SJSA1 (cell line): ENCODE measurements around the gene LMCD1. TPM values are rescaled to one million over a fixed set of nuclear protein-coding genes. Genes with fewer than 3 reads are reported as not detected.

Experiments used
- DNase-seq, 2 experiments: peaks; one replicate each; pipeline ENCODE4 v3.0.0-alpha.2; 2015 to 2020; ENCODE audit warnings: low spot score in 2 of 2, low read depth in 1 of 2
- H3K27ac ChIP-seq: fragments of 250-450 bp; sonication (Bioruptor Pico); 2 replicates; pipeline ENCODE4 v1.5.1; 2020; ENCODE audit warnings: mild to moderate bottlenecking, moderate library complexity
- H3K27me3 ChIP-seq: fragments of 250-450 bp; sonication (Bioruptor Pico); replicated peaks from 2 replicates; pipeline ENCODE4 v1.5.1; 2020; ENCODE audit warnings: mild to moderate bottlenecking, moderate library complexity
- H3K36me3 ChIP-seq: fragments of 250-450 bp; sonication (Bioruptor Pico); 2 replicates; pipeline ENCODE4 v1.5.1; 2020; ENCODE audit warnings: mild to moderate bottlenecking
- H3K4me1 ChIP-seq: fragments of 250-450 bp; sonication (Bioruptor Pico); replicated peaks from 2 replicates; pipeline ENCODE4 v1.6.1; 2021; ENCODE audit warnings: mild to moderate bottlenecking
- H3K4me3 ChIP-seq: fragments of 250-450 bp; sonication (Bioruptor Pico); 2 replicates; pipeline ENCODE4 v1.5.1; 2020; ENCODE audit warnings: mild to moderate bottlenecking
- H3K9me3 ChIP-seq: fragments of 250-450 bp; sonication (Bioruptor Pico); replicated peaks from 2 replicates; pipeline ENCODE4 v1.5.1; 2020; ENCODE audit warnings: mild to moderate bottlenecking
- total RNA-seq: library from RNA; depleted of rRNA; stranded (reverse); fragments of >200 nt; shearing (Covaris generic); gene quantifications from 2 replicates; pipeline ENCODE4 v1.2.3, GENCODE V29; 2014

LMCD1 gene
- total RNA-seq, 1 experiment from 2014 or later: 15.6 TPM

DNA sequence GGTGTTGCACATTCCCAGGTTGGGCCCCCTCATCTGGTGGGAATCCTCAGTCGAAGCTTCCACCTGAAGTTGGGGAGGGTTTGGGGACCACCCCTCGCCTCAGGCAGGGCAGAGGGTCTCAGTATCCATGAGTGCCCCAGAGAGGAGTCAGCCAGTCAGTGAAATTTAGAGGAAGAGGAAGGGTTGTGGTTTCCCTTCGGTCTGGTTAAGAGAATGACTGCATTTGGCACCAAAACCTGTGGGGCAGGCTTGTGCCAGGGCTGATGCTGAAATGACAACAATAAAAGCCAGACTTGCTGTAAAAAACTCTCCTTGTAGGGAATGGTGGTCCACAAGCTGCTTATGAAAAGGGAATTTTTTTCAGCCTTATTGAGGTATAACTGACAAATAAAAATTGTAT is 22.6 kb downstream of the LMCD1 start:
- H3K27ac ChIP-seq: no peak overlapping the region
- no peak overlapping the region for H3K4me3 ChIP-seq
- no peaks in the 10 kb centered on the region for H3K36me3 ChIP-seq
- 0 out of 2 replicates have a peak, but pooled peaks cover 6% of the 10 kb centered on the region for H3K4me1 ChIP-seq
- H3K9me3 ChIP-seq: no peaks in the 10 kb centered on the region
- no peak for DNase-seq
- no peaks in the 10 kb centered on the region for H3K27me3 ChIP-seq

DNA sequence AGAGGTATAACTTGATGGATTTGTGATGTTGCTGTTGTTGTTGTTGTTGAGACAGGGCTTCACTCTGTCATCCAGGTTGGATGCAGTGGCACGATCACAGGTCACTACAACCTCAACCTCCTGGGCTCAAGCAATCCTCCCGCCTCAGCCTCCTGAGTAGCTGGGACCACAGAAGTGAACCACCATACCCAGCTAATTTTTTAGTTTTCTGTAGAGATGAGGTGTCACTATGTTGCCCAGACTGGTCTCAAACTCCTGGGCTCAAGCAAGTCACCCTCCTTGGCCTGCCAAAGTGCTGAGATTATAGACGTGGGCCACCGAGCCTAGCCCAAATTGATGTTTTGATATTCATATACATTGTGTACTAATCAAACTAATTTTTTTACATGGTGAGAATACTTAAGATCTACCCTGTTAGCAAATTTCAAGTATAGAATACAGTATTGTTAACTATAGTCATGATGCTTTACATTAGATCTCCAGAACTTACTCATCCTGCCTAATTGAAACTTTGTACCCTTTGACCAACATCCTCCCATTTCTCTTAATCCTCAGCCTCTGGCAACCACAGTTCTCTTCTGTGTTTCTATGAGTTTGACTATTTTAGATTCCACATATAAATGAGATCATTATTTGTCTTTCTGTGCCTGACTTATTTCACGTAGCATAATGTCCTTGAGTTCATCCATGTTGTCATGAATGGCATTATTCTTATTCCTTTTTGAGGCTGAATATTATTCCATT is 23.2 kb downstream of the LMCD1 start:
- no peak overlapping the region for H3K27ac ChIP-seq
- DNase-seq: no peak
- H3K4me1 ChIP-seq: peaks cover 8% of the 10 kb centered on the region; the same call in 1 of the 2 replicates
- H3K36me3 ChIP-seq: no peaks in the 10 kb centered on the region
- no peak overlapping the region for H3K4me3 ChIP-seq
- no peaks in the 10 kb centered on the region for H3K9me3 ChIP-seq
- H3K27me3 ChIP-seq: no peaks in the 10 kb centered on the region

DNA sequence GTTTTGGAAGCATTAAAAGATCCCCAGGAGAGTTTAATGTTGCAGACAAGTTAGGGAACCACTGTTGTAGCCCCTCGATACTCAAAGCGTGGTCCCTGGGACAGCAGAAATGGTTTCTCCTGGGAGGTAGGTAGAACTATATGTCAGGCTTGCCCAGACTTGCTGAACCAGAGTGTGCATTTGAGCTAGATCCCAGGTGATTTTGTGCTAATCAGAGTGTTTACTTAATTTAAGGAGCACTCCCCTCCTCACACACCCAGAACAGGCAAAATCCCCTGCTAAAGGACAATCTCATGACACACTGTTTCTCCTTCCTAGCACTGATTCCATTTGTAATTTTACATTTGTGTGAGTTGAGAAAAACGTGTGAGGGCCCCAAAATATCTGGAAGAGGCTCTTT is 24.3 kb downstream of the LMCD1 start:
- Histone ChIP-seq H3K27me3 (no peaks in the 10 kb centered on the region), H3K9me3 (no peaks in the 10 kb centered on the region), H3K36me3 (no peaks in the 10 kb centered on the region; the same call in 1 of the 2 replicates), H3K4me3 (no peak overlapping the region), H3K27ac (no peak overlapping the region), H3K4me1 (peaks cover 16% of the 10 kb centered on the region)
- DNase-seq: no peak

DNA sequence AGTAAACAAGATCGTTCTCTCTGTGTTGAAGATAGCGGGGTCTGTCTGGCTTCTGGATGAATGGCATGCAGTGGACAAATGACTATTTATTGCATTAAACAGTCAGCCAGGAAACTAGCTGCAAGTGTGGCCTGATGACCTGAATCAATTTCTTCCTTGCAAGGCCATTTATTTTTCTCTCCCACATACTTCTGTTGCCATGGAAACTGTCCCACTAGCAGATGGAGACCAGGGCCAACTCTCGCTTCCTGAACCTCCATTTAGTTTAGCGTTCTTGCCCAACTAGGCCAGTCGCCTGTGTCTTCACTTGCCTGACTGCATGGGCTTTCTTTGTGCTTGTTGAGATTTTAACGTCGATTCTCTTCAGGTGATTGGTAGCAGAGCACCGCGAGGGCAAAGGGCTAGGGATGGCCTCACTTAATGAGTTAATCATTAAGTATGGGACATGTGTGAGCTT is 27.6 kb downstream of the LMCD1 start:
- H3K4me3 ChIP-seq: no peak overlapping the region
- DNase-seq: peak in 1 of 2 experiments; percentile 11
- H3K27me3 ChIP-seq: no peaks in the 10 kb centered on the region
- peaks cover 23% of the 10 kb centered on the region for H3K4me1 ChIP-seq
- no peaks in the 10 kb centered on the region for H3K9me3 ChIP-seq
- H3K36me3 ChIP-seq: no peaks in the 10 kb centered on the region; the same call in 1 of the 2 replicates
- H3K27ac ChIP-seq: no peak overlapping the region

DNA sequence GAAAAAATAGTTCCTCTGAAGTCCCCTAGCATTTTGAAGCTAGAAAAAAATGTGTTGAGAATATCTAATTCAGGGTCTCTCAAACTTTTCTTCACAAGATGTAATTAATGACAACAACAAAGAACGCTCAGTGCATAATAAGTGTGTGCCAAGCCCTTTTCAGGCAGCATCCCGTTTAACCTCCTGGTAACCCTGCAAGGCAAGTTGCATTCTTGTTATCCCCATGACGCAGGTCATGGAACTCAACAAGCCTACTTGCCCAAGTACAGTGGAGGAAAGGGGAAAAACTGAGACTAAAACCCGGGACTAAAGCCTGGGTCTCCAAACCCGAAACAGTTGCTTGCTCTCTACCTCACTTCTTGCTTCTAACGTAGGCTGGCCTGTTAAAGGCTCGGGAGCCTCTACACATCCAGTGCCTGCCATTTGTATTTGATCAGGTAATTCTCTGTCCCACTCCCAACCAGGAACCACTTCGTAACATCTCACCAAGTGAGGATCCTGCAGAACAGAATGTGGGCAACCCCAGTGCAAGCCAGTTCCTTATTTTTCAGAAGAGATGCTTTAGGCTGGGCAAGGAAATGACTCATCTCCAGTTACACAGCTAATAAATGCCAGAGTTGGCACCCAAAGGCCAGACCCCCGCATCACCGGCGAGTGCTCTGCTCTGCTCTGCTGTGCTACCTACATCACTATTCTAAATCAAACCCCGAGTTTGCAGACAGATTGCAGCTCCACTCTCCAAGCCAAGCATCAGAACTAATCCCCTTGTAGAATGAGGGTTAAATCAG is 28.3 kb downstream of the LMCD1 start:
- Histone ChIP-seq H3K4me1 (peaks cover 23% of the 10 kb centered on the region), H3K36me3 (no peaks in the 10 kb centered on the region; the same call in 1 of the 2 replicates), H3K27ac (no peak overlapping the region), H3K27me3 (no peaks in the 10 kb centered on the region), H3K9me3 (no peaks in the 10 kb centered on the region), H3K4me3 (no peak overlapping the region)
- DNase-seq: no peak

DNA sequence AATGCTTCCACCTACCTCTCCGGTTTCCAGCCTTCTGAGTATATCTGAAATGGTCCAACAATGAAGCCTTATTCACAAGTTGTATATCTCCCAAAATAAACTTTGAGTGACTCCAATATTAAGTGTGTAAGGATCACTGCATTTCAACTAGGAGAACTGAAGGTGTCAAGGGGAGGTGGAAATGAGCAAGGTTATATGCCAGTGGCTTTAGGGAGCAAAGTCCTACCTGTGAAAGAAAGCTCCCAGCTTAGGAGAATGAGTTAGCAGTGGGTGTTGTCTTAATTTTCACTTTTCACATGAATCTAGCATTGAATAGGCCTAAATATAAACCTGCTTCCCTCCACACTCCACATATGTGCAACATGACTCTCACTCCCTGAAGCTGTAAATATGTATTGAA is 29.0 kb downstream of the LMCD1 start:
- Histone ChIP-seq H3K4me3 (no peak overlapping the region), H3K36me3 (no peaks in the 10 kb centered on the region; the same call in 1 of the 2 replicates), H3K4me1 (peaks cover 23% of the 10 kb centered on the region), H3K27ac (no peak overlapping the region), H3K9me3 (no peaks in the 10 kb centered on the region), H3K27me3 (no peaks in the 10 kb centered on the region)
- no peak for DNase-seq

DNA sequence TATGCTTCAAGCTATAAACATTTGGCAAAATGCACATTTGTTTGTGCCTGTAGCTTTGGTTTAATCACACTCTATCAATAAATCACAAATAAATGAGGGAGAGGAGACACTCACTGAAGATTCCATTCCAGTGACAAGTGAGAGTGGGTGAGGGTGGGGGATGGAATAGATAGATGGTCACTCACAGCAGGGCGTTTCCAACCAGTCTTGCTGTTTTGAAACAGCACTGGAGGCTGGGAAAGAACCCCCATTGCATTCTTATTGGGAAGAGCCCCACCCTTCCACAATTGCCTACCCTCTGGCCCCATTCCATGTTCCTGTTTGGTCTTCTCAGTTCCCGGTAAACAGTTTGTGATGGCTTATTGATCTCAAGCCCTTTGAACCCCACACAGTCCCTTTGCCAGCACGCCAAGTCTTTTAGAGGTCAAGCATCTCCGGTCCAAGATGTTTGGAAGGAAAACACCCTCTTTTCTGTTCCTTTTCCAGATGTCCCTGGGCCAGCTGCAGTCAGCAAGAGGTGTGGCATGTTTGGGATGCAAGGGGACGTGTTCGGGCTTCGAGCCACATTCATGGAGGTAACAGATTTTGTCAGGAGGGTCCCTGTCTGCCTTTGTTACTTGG is 30.7 kb downstream of the LMCD1 start:
- Histone ChIP-seq H3K4me3 (no peak overlapping the region), H3K27ac (no peak overlapping the region), H3K27me3 (no peaks in the 10 kb centered on the region), H3K36me3 (no peaks in the 10 kb centered on the region; the same call in 1 of the 2 replicates), H3K9me3 (no peaks in the 10 kb centered on the region), H3K4me1 (peaks cover 23% of the 10 kb centered on the region)
- DNase-seq: no peak

DNA sequence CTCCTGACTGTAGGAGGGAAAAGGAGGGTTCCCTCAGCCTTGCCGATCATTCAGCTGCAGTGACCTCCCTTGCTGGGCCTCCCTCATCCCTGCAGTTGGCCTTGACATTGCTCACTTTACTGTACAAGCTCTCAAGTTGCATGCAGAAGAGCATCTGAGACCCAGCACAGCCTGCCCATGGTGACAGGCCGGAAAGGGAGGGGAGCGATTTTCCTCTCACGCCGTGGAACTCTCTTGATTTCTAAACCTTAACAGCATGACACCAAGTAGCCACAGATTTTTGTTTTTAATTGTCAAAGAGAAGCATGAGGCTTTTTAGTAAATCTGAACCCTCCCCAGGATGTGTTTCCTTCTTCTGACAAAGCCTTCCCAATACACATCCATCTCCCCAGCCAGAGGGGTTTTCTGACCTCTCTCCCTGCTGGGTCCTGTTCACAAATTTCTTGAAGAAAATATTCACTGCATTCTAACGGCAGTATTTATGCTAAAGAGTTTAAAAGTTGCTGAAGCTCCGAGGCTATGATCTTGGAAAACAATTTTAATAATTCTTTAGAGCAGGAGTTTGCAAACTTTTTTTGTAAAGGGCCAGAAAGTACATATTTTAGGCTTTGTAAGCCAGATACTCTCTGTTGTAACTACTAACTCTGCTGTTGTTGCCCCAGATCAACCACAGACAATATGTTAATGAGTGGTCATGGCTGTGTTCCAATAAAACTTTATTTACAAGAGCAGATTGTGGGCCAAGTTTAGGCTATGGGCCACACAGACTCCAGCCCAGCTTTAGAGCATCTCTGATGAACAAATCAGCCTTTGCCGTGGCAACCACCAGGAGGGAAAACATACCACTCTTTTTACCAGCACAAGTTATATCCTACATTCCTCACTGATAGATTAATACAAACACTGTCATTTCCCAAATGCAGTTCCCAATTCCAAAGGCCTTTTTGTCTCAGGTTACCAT is 34.8 kb downstream of the LMCD1 start:
- Histone ChIP-seq H3K36me3 (no peaks in the 10 kb centered on the region), H3K9me3 (no peaks in the 10 kb centered on the region), H3K27ac (no peak overlapping the region), H3K4me1 (peaks cover 14% of the 10 kb centered on the region), H3K4me3 (no peak overlapping the region), H3K27me3 (no peaks in the 10 kb centered on the region)
- DNase-seq: no peak

DNA sequence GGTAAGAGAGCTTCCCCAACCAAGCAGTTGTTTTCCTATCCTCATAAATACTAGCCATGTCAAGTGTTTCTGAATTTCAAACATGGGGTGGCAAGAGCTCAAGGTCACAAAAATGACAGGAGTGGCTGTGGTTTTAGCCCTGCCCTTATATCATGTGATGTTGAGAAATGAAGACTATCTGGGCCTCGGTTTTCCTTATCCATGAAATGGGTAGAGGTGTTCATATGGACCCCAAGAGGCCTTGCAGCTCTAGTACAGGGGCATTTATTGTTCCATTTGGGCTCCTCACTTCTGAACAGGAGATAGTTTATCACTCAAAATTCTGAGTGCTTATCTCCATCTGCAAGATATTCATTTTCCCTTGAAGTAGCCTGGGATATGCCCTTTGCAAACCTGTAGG is 35.8 kb downstream of the LMCD1 start:
- Histone ChIP-seq H3K27ac (no peak overlapping the region), H3K9me3 (no peaks in the 10 kb centered on the region), H3K4me1 (peaks cover 7% of the 10 kb centered on the region), H3K36me3 (no peaks in the 10 kb centered on the region), H3K27me3 (no peaks in the 10 kb centered on the region), H3K4me3 (no peak overlapping the region)
- DNase-seq: no peak

DNA sequence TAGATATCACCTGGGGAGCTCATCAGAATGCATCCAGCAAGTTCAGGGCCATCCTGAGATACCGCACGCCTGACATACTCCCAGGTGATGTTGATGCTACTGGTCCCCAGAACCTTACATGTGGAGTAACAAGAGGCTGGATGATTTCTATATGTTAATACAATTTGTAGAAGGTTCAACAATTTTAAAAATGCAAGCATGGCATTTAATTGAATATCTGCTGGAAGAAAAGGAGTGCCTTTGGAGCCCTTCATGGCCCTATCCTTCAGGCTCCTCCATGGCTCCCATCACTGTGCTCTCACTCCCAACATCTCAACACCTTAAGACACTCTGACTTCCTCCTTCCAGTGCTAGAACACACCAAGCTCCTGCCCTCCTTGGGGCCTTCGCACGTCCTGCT is 36.6 kb downstream of the LMCD1 start:
- H3K36me3 ChIP-seq: no peaks in the 10 kb centered on the region
- H3K9me3 ChIP-seq: no peaks in the 10 kb centered on the region
- DNase-seq: no peak
- no peaks in the 10 kb centered on the region for H3K27me3 ChIP-seq
- no peak overlapping the region for H3K27ac ChIP-seq
- H3K4me3 ChIP-seq: no peak overlapping the region
- peaks cover 6% of the 10 kb centered on the region; the same call in 1 of the 2 replicates for H3K4me1 ChIP-seq

DNA sequence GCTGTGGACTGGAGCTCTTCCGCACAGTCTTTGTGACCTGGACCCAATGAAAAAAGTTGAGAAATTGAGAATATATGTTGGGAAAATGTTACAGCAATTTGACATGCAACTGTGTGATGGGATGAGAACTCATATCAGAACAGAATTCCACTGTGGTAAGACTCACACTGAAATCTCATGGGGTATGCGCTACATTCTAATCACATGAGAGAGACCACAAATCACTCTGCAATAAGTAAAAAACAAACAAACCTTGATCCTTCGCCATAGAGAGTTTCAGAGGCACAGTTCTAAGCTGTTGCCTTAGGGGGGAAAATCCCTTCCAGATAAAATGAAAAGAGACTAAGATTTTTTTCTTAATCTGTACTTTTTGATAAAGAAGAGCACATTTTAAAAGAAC is 37.3 kb downstream of the LMCD1 start:
- Histone ChIP-seq H3K9me3 (no peaks in the 10 kb centered on the region), H3K36me3 (no peaks in the 10 kb centered on the region), H3K27me3 (no peaks in the 10 kb centered on the region), H3K4me1 (peaks cover 6% of the 10 kb centered on the region; the same call in 1 of the 2 replicates), H3K27ac (no peak overlapping the region), H3K4me3 (no peak overlapping the region)
- DNase-seq: no peak

DNA sequence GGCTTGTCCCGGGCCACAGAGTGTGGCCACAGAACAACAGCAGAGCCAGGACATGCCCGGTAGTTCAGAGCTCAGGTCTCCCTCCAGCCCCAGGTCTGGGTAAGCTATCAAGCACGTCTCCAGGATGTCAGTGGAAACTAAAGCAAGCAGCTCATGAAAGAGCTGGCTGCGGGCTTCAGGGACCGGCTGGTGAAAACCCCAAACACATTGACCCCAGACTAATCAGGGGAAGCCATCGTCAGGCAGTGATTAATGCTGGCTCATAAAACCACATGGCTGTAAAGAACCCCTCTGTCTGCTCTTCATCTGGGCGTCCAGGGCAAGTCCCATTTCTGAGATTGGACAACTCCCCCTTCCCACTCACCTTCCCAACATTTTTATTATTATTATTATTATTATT is 37.8 kb downstream of the LMCD1 start:
- Histone ChIP-seq H3K4me1 (peaks cover 6% of the 10 kb centered on the region; the same call in 1 of the 2 replicates), H3K9me3 (no peaks in the 10 kb centered on the region), H3K27ac (no peak overlapping the region), H3K4me3 (no peak overlapping the region), H3K27me3 (no peaks in the 10 kb centered on the region), H3K36me3 (no peaks in the 10 kb centered on the region)
- DNase-seq: no peak

DNA sequence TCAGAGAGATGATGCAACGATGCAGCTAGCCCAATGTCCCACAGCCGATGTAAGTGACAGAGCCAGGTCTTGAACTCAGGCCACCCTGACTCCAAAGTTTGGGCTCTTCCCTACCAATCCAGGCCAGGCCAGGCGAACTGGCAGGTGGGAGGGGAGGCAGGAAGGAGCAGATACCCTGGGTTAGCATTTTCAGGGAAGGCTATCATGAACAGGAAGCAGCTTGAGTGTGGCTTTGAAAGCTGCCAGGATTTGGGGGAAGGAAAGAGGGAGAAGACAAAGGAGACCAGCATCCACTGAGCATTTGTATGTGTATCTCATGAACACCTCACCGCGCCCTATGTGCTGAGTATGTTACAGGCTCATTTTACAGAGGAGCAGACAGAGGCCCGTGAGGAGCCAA is 38.8 kb downstream of the LMCD1 start:
- no peaks in the 10 kb centered on the region for H3K9me3 ChIP-seq
- DNase-seq: no peak
- H3K27ac ChIP-seq: no peak overlapping the region
- H3K4me3 ChIP-seq: no peak overlapping the region
- peaks cover 6% of the 10 kb centered on the region; the same call in 1 of the 2 replicates for H3K4me1 ChIP-seq
- no peaks in the 10 kb centered on the region for H3K36me3 ChIP-seq
- H3K27me3 ChIP-seq: no peaks in the 10 kb centered on the region
